Natural killer cell (primary cell): ENCODE data around the gene NOA1. TPM values are rescaled to one million over a fixed set of nuclear protein-coding genes. Genes with fewer than 3 reads are reported as not detected.
"Not testable (repeated sequence)": the region's sequence is repeated elsewhere in the genome, so short reads cannot be mapped to it uniquely, and the experiment has no call there.

ENCODE experiments used
- ATAC-seq, 3 donors: fragments of 150-1000 bp in 2 of 3; fragments of 200-7000 bp in 1 of 3; cut with Tn5 transposase; 1 replicate in 1 of 3; 2 replicates in 2 of 3; pipeline ENCODE4 v1.10.0; 2021; ENCODE audit warnings: mild to moderate bottlenecking in 2 of 3, moderate library complexity in 2 of 3
- DNase-seq, 2 donors: peaks; one replicate each; pipeline versions ENCODE4 v3.0.0 to v3.0.0-alpha.2; 2013 to 2021; ENCODE audit warnings: mixed read lengths in 1 of 2
- H3K27ac ChIP-seq: one replicate; pipeline ENCODE4 v1.5.1; 2013; ENCODE audit warnings: mild to moderate bottlenecking, low read length
- H3K27me3 ChIP-seq: one replicate; pipeline ENCODE4 v1.6.1; 2013; ENCODE audit warnings: low read length; ENCODE audit not compliant: control insufficient read depth, insufficient read depth
- H3K36me3 ChIP-seq: one replicate; pipeline ENCODE4 v1.6.1; 2013; ENCODE audit warnings: low read length; ENCODE audit not compliant: control insufficient read depth, insufficient read depth
- H3K4me1 ChIP-seq: one replicate; pipeline ENCODE4 v1.6.1; 2013; ENCODE audit warnings: low read length; ENCODE audit not compliant: control insufficient read depth, insufficient read depth
- H3K4me3 ChIP-seq: one replicate; pipeline ENCODE4 v1.5.1; 2013; ENCODE audit warnings: low read length
- H3K9me3 ChIP-seq: one replicate; pipeline ENCODE4 v1.6.1; 2013; ENCODE audit warnings: low read length; ENCODE audit not compliant: control insufficient read depth, insufficient read depth
- H3K27ac Mint-ChIP-seq, 2 donors: one replicate each; pipeline ENCODE4 v1.8.0; 2022; ENCODE audit warnings: mild to moderate bottlenecking in 2 of 2, mixed read lengths in 2 of 2, moderate library complexity in 1 of 2
- H3K27me3 Mint-ChIP-seq, 2 donors: one replicate each; pipeline ENCODE4 v1.8.0; 2022; ENCODE audit warnings: low read depth in 2 of 2, mixed read lengths in 2 of 2
- H3K36me3 Mint-ChIP-seq: one replicate; pipeline ENCODE4 v1.8.0; 2022; ENCODE audit warnings: mixed read lengths
- H3K4me1 Mint-ChIP-seq, 2 donors: one replicate each; pipeline ENCODE4 v1.8.0; 2022; ENCODE audit warnings: mixed read lengths in 2 of 2
- H3K4me3 Mint-ChIP-seq: one replicate; pipeline ENCODE4 v1.8.0; 2022; ENCODE audit warnings: mild to moderate bottlenecking, moderate library complexity, mixed read lengths
- H3K9me3 Mint-ChIP-seq, 2 donors: one replicate each; pipeline ENCODE4 v1.8.0; 2022; ENCODE audit warnings: mixed read lengths in 2 of 2
- CTCF ChIP-seq: fragments of 200-600 bp; IDR thresholded peaks from one replicate; pipeline ENCODE4 v1.8.0; 2022; ENCODE audit warnings: antibody characterized with exemption
- WGBS: methylation state at CpG from one replicate; pipeline ENCODE4 v1.1.7; 2013; ENCODE audit warnings: missing lambda C conversion rate; ENCODE audit not compliant: insufficient coverage; 5-methylcytosine and 5-hydroxymethylcytosine counted together
- intact Hi-C: fragments of 100-400 bp; cut with micrococcal nuclease; formaldehyde crosslinking; loops from one replicate; pipeline ENCODE4 v1.14.2; 2022
- total RNA-seq, 4 donors: library from RNA; stranded (reverse); fragments of 120-200 nt in 1 of 4; gene quantifications; one replicate each; pipeline versions ENCODE4 v1.2.3 to v1.2.4, GENCODE V29; 2013 to 2022

The NOA1 gene
- total RNA-seq, 3 donors from 2014 or later (not counting 1 experiment from before 2014, with no cell fraction given) = 11.7 to 15.3 (median 13.8) TPM

GRCh38 chr4:56931924-56932323, 45.5 kb downstream of the NOA1 start:
- ATAC-seq (no peak), DNase-seq (no peak)
- Mint-ChIP-seq H3K27me3 (no peaks in the 10 kb centered on the region), H3K9me3 (no peaks in the 10 kb centered on the region), H3K4me1 (peaks cover 15 to 21% of the 10 kb centered on the region in 2 donors), H3K4me3 (no peak overlapping the region), H3K27ac (no peak overlapping the region), H3K36me3 (peaks cover 15% of the 10 kb centered on the region)
- no peak overlapping the region for H3K27ac ChIP-seq
- no peaks in the 10 kb centered on the region for H3K4me1 ChIP-seq
- H3K9me3 ChIP-seq = no peaks in the 10 kb centered on the region
- intact Hi-C loops = no loop called here
- no peak overlapping the region for H3K4me3 ChIP-seq
- no peaks in the 10 kb centered on the region for H3K27me3 ChIP-seq
- TF ChIP-seq CTCF = no peak
- H3K36me3 ChIP-seq = peaks cover 35% of the 10 kb centered on the region
- WGBS = 89% methylated on average over 4 of the region's 4 CpGs

- H3K36me3 Mint-ChIP-seq = peaks cover 15% of the 10 kb centered on the region
- Histone ChIP-seq H3K4me3 (no peak overlapping the region), H3K27me3 (no peaks in the 10 kb centered on the region), H3K36me3 (peaks cover 36% of the 10 kb centered on the region), H3K27ac (no peak overlapping the region), H3K9me3 (no peaks in the 10 kb centered on the region), H3K4me1 (no peaks in the 10 kb centered on the region)
- H3K4me3 Mint-ChIP-seq = no peak overlapping the region
- TF ChIP-seq CTCF = no peak
- 87% methylated on average over 7 of the region's 7 CpGs for WGBS
- no peaks in the 10 kb centered on the region for H3K27me3 Mint-ChIP-seq
- H3K4me1 Mint-ChIP-seq = peaks cover 15 to 21% of the 10 kb centered on the region in 2 donors
- no peaks in the 10 kb centered on the region for H3K9me3 Mint-ChIP-seq
- peak in 1 of 3 donors; percentile 14 for ATAC-seq
- H3K27ac Mint-ChIP-seq = peak overlapping the region in 1 of 2 donors; percentile 55
- intact Hi-C loops = no loop called here
- no peak for DNase-seq
Observed at GRCh38 chr4:56930638-56931037, 46.8 kb downstream of the NOA1 start.

- Mint-ChIP-seq H3K27ac (no peak overlapping the region), H3K36me3 (peaks cover 15% of the 10 kb centered on the region), H3K27me3 (no peaks in the 10 kb centered on the region), H3K4me3 (no peak overlapping the region), H3K9me3 (no peaks in the 10 kb centered on the region), H3K4me1 (peaks cover 7 to 16% of the 10 kb centered on the region in 2 donors)
- ATAC-seq (no peak), DNase-seq (no peak)
- intact Hi-C loops = no loop called here
- no peaks in the 10 kb centered on the region for H3K4me1 ChIP-seq
- H3K9me3 ChIP-seq = no peaks in the 10 kb centered on the region
- peaks cover 46% of the 10 kb centered on the region for H3K36me3 ChIP-seq
- H3K27me3 ChIP-seq = no peaks in the 10 kb centered on the region
- 100% methylated on average over 1 of the region's 2 CpGs for whole genome bisulfite sequencing
- H3K27ac ChIP-seq = no peak overlapping the region
- no peak for TF ChIP-seq CTCF
- H3K4me3 ChIP-seq = no peak overlapping the region
Observed at GRCh38 chr4:56927196-56927595, 50.2 kb downstream of the NOA1 start.

GRCh38 chr4:56914977-56915376, 62.4 kb downstream of the NOA1 start:
- H3K4me3 Mint-ChIP-seq, DNase-seq, H3K9me3 ChIP-seq, H3K9me3 Mint-ChIP-seq, H3K27ac ChIP-seq, H3K27me3 Mint-ChIP-seq, H3K4me3 ChIP-seq, intact Hi-C loops, H3K27me3 ChIP-seq, H3K36me3 Mint-ChIP-seq, ATAC-seq, H3K27ac Mint-ChIP-seq: not testable (repeated sequence)
- 96% methylated on average over 12 of the region's 12 CpGs for WGBS
- Histone ChIP-seq H3K4me1 (peaks cover 32% of the 10 kb centered on the region), H3K36me3 (peaks cover 10% of the 10 kb centered on the region)
- peaks cover 19 to 32% of the 10 kb centered on the region in 2 donors for H3K4me1 Mint-ChIP-seq
